GM12801 (cell line): ENCODE results near the gene RIMKLA.

Source experiments
- CTCF ChIP-seq: IDR thresholded peaks from one replicate; pipeline ENCODE4 v1.5.1; 2011; ENCODE audit warnings: control low read depth; ENCODE audit not compliant: insufficient read length; ENCODE audit errors: extremely low read depth

The RIMKLA gene

GRCh38 chr1:42379794-42380585 is 602 bp upstream of the RIMKLA start:
- TF ChIP-seq CTCF: no peak

- TF ChIP-seq CTCF: no peak
Observed at GRCh38 chr1:42381280-42381673, 685 bp downstream of the RIMKLA start.

- TF ChIP-seq CTCF: no peak
Observed at GRCh38 chr1:42385283-42385682, 4.7 kb downstream of the RIMKLA start.

GRCh38 chr1:42386051-42386450 is 5.5 kb downstream of the RIMKLA start:
- TF ChIP-seq CTCF: no peak

GRCh38 chr1:42392255-42392654 is 11.7 kb downstream of the RIMKLA start:
- no peak for TF ChIP-seq CTCF

- no peak for TF ChIP-seq CTCF
Observed at GRCh38 chr1:42392967-42393848, 12.6 kb downstream of the RIMKLA start.

- TF ChIP-seq CTCF: no peak
Observed at GRCh38 chr1:42399315-42400100, 18.9 kb downstream of the RIMKLA start.
